OCI-LY1 (cell line): ENCODE data around the gene CIBAR2.

Experiments
- H2AFZ ChIP-seq: fragments of 200-600 bp; sonication (generic), shearing (Covaris generic); 2 replicates; pipeline ENCODE4 v1.6.0; 2014; ENCODE audit warnings: antibody characterized with exemption, mild to moderate bottlenecking, low read length
- H3F3A ChIP-seq: fragments of 200-600 bp; sonication (generic), shearing (Covaris generic); 2 replicates; pipeline ENCODE4 v1.6.0; 2014; ENCODE audit warnings: mild to moderate bottlenecking, antibody characterized with exemption, low read length, moderate library complexity; ENCODE audit not compliant: insufficient read depth
- H3K27ac ChIP-seq: fragments of 200-600 bp; sonication (generic); 2 replicates; pipeline ENCODE4 v1.5.1; 2014; ENCODE audit warnings: low read length, mixed run types, mild to moderate bottlenecking, low read depth; ENCODE audit not compliant: poor library complexity, severe bottlenecking
- H3K27me3 ChIP-seq: fragments of 200-600 bp; sonication (generic); 2 replicates; pipeline ENCODE4 v1.6.0; 2014; ENCODE audit warnings: antibody characterized with exemption, mild to moderate bottlenecking, low read length, moderate library complexity; ENCODE audit not compliant: insufficient read depth
- H3K36me3 ChIP-seq: fragments of 200-600 bp; sonication (generic); 2 replicates; pipeline ENCODE4 v1.6.1; 2014; ENCODE audit warnings: mild to moderate bottlenecking, antibody characterized with exemption, low read length, moderate library complexity, mixed read lengths; ENCODE audit not compliant: insufficient read depth
- H3K4me1 ChIP-seq: fragments of 200-600 bp; sonication (generic); 2 replicates; pipeline ENCODE4 v1.5.1; 2014; ENCODE audit warnings: mild to moderate bottlenecking, low read length, moderate library complexity; ENCODE audit not compliant: insufficient read depth, severe bottlenecking
- H3K4me2 ChIP-seq: fragments of 200-600 bp; sonication (generic), shearing (Covaris generic); 2 replicates; pipeline ENCODE4 v1.6.1; 2014; ENCODE audit warnings: low read length
- H3K4me3 ChIP-seq: fragments of 200-600 bp; sonication (generic); 2 replicates; pipeline ENCODE4 v1.5.1; 2014; ENCODE audit warnings: low read length, low read depth, mild to moderate bottlenecking, mixed read lengths; ENCODE audit not compliant: poor library complexity, severe bottlenecking
- H3K79me2 ChIP-seq: fragments of 200-600 bp; shearing (Covaris generic); 2 replicates; pipeline ENCODE4 v1.6.1; 2016; ENCODE audit warnings: mixed run types, low read length, mixed read lengths; ENCODE audit not compliant: insufficient read depth
- H3K9ac ChIP-seq: fragments of 200-600 bp; sonication (generic), shearing (Covaris generic); 2 replicates; pipeline ENCODE4 v1.6.1; 2014; ENCODE audit warnings: mild to moderate bottlenecking, low read length, mixed read lengths
- H3K9me2 ChIP-seq: fragments of 200-600 bp; sonication (generic), shearing (Covaris generic); 2 replicates; pipeline ENCODE4 v1.6.1; 2014; ENCODE audit warnings: low read depth, mild to moderate bottlenecking, low read length, mixed read lengths
- H3K9me3 ChIP-seq: fragments of 200-600 bp; shearing (Covaris generic); 2 replicates; pipeline ENCODE4 v1.6.1; 2014; ENCODE audit warnings: low read length, mixed read lengths
- H4K20me1 ChIP-seq: fragments of 200-600 bp; sonication (generic), shearing (Covaris generic); 2 replicates; pipeline ENCODE4 v1.6.0; 2016; ENCODE audit warnings: mild to moderate bottlenecking, low read length; ENCODE audit not compliant: insufficient read depth
- EZH2 ChIP-seq: fragments of 200-600 bp; sonication (generic), shearing (Covaris generic); IDR thresholded peaks from 2 replicates; pipeline ENCODE4 v1.8.0; 2017; ENCODE audit warnings: borderline replicate concordance, mixed run types, mild to moderate bottlenecking, antibody characterized with exemption, low read length, moderate library complexity, mixed read lengths
- TF ChIP-seq, protein P1 (sequence below): fragments of 200-600 bp; sonication (generic), shearing (Covaris generic); IDR thresholded peaks from 2 replicates; pipeline ENCODE4 v1.5.1; 2017; ENCODE audit warnings: mild to moderate bottlenecking, antibody characterized with exemption, low read length, moderate library complexity, mixed read lengths

CIBAR2 gene

GRCh38 chr16:85156440-85156839 lies 44.2 kb upstream of the CIBAR2 start:
- no peak overlapping the region for H3K9ac ChIP-seq
- no peaks in the 10 kb centered on the region for H3K9me3 ChIP-seq
- H3K4me2 ChIP-seq: no peak overlapping the region
- TF ChIP-seq EZH2: no peak
- TF ChIP-seq, protein P1, sequence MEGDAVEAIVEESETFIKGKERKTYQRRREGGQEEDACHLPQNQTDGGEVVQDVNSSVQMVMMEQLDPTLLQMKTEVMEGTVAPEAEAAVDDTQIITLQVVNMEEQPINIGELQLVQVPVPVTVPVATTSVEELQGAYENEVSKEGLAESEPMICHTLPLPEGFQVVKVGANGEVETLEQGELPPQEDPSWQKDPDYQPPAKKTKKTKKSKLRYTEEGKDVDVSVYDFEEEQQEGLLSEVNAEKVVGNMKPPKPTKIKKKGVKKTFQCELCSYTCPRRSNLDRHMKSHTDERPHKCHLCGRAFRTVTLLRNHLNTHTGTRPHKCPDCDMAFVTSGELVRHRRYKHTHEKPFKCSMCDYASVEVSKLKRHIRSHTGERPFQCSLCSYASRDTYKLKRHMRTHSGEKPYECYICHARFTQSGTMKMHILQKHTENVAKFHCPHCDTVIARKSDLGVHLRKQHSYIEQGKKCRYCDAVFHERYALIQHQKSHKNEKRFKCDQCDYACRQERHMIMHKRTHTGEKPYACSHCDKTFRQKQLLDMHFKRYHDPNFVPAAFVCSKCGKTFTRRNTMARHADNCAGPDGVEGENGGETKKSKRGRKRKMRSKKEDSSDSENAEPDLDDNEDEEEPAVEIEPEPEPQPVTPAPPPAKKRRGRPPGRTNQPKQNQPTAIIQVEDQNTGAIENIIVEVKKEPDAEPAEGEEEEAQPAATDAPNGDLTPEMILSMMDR: no peak
- no peaks in the 10 kb centered on the region; the same call in 1 of the 2 replicates for H3K27me3 ChIP-seq
- H3K36me3 ChIP-seq: no peaks in the 10 kb centered on the region
- H3K4me3 ChIP-seq: no peak overlapping the region
- no peak overlapping the region for H2AFZ ChIP-seq
- no peaks in the 10 kb centered on the region for H3F3A ChIP-seq
- H3K79me2 ChIP-seq: no peaks in the 10 kb centered on the region
- H3K4me1 ChIP-seq: no peaks in the 10 kb centered on the region
- H3K9me2 ChIP-seq: no peaks in the 10 kb centered on the region
- H4K20me1 ChIP-seq: no peaks in the 10 kb centered on the region
- H3K27ac ChIP-seq: no peak overlapping the region

DNA sequence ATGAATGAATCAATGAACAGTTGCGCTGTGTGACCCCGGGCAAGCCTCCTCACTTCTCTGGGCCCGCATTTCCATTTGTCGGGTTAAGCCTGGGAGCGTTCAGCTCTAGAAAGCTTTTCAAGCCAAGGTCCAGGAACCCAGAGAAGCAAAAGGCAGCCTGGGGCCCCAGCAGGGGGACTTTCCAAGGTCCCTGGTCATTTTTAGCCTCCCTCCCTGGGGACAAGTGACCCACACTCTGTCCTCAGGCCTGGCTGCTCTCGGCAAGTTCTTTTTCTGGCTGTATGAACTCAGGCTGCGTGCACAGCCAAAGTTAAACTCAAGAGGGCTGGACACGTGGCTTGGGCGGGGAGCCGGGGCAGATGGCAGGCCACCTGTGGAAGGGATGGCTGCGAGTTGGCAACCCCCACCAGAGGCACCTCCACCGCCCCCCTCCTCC lies 41.4 kb upstream of the CIBAR2 start:
- H3K27me3 ChIP-seq: no peaks in the 10 kb centered on the region
- no peak overlapping the region for H3K9ac ChIP-seq
- H3K9me3 ChIP-seq: no peaks in the 10 kb centered on the region
- TF ChIP-seq, protein P1: no peak
- TF ChIP-seq EZH2: no peak
- no peaks in the 10 kb centered on the region for H3K4me1 ChIP-seq
- H3K27ac ChIP-seq: no peak overlapping the region
- H3K4me3 ChIP-seq: no peak overlapping the region
- H4K20me1 ChIP-seq: no peaks in the 10 kb centered on the region
- H3K4me2 ChIP-seq: no peak overlapping the region
- no peaks in the 10 kb centered on the region for H3F3A ChIP-seq
- no peaks in the 10 kb centered on the region for H3K9me2 ChIP-seq
- H3K79me2 ChIP-seq: no peaks in the 10 kb centered on the region
- H3K36me3 ChIP-seq: no peaks in the 10 kb centered on the region
- H2AFZ ChIP-seq: no peak overlapping the region

DNA sequence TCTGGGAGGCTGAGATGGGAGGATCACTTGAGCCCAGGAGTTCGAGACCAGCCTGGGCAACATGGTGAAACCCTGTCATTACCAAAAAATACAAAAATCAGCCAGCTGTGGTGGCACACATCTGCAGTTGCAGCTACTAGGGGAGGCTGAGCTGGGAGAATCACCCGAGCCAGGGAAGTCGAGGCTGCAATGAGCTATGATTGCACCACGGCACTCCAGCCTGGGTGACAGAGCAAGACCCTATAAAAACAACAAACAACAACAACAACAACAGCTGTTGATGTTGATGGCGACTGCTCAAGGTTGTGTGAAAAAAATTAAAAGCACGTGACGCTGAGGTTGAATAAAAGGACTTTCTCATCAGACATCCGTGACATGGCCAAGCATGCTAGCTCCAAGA lies 40.8 kb upstream of the CIBAR2 start:
- no peak overlapping the region for H3K4me3 ChIP-seq
- no peak overlapping the region for H3K9ac ChIP-seq
- no peaks in the 10 kb centered on the region for H4K20me1 ChIP-seq

More for the DNA sequence above, 40.8 kb upstream of the CIBAR2 start:
- no peak overlapping the region for H2AFZ ChIP-seq
- H3K9me3 ChIP-seq: no peaks in the 10 kb centered on the region
- H3K27ac ChIP-seq: no peak overlapping the region
- no peaks in the 10 kb centered on the region for H3K36me3 ChIP-seq
- no peak for TF ChIP-seq EZH2
- TF ChIP-seq, protein P1: no peak
- no peak overlapping the region for H3K4me2 ChIP-seq
- H3K79me2 ChIP-seq: no peaks in the 10 kb centered on the region
- no peaks in the 10 kb centered on the region for H3F3A ChIP-seq
- H3K9me2 ChIP-seq: no peaks in the 10 kb centered on the region
- no peaks in the 10 kb centered on the region for H3K27me3 ChIP-seq
- H3K4me1 ChIP-seq: no peaks in the 10 kb centered on the region
